ENCODE results near the gene TMEM167B.

GRCh38 chr1:109120356-109120755, 29.8 kb downstream of the TMEM167B start:
- TF ChIP-seq POLR2A (IDR thresholded peaks at IDR 0.05) (no peak), CTCF (IDR thresholded peaks at IDR 0.05) (no peak)

All from testis (tissue), 2 donors.